Motor neuron (in vitro differentiated cells): ENCODE results near the gene GET4. TPM values are rescaled to one million over a fixed set of nuclear protein-coding genes. Genes with fewer than 3 reads are reported as not detected.
"Not testable (repeated sequence)": the region's sequence is repeated elsewhere in the genome, so short reads cannot be mapped to it uniquely, and the experiment has no call there.

Source experiments
- ATAC-seq, 8 experiments: fragments of 200-7000 bp; cut with Tn5 transposase; replicated peaks in 6 of 8; 2 replicates each; pipeline ENCODE4 v1.8.0; 2021; ENCODE audit warnings: mild to moderate bottlenecking in 8 of 8, moderate library complexity in 8 of 8
- H3K27ac ChIP-seq, 2 donors: fragments of 250-450 bp; sonication (Bioruptor Pico); 2 replicates each; pipeline ENCODE4 v1.9.0; 2021; ENCODE audit warnings: antibody characterized with exemption in 2 of 2, mild to moderate bottlenecking in 2 of 2, moderate library complexity in 1 of 2
- H3K4me1 ChIP-seq, 2 donors: fragments of 250-450 bp; sonication (Bioruptor Pico); replicated peaks in 1 of 2; 2 replicates each; pipeline ENCODE4 v1.6.1; 2021; ENCODE audit warnings: antibody characterized with exemption in 2 of 2, mild to moderate bottlenecking in 2 of 2, moderate library complexity in 1 of 2
- H3K4me3 ChIP-seq, 5 donors: fragments of 250-450 bp; sonication (Bioruptor Pico); 2 replicates each; pipeline ENCODE4 v1.9.0; 2021; ENCODE audit warnings: antibody characterized with exemption in 5 of 5, mild to moderate bottlenecking in 5 of 5, moderate library complexity in 4 of 5
- WGBS, 10 experiments: fragments of 450-650 bp; shearing (Covaris generic); methylation state at CpG; one replicate each; pipeline ENCODE4 v1.0.0; 2022; 5-methylcytosine and 5-hydroxymethylcytosine counted together
- in situ Hi-C, 9 experiments: fragments of 400-800 bp; cut with MboI; loops; one replicate each; pipeline ENCODE4 v1.15.0; 2021; ENCODE audit warnings: low sequenced_read_pairs in 9 of 9, low pct_unique_long_range_greater_than_20kb in 2 of 9; ENCODE audit not compliant: unreplicated experiment in 9 of 9
- total RNA-seq, 8 experiments: library from RNA; unstranded; fragments of 300-600 nt; gene quantifications; 2 replicates each; pipeline versions ENCODE4 v1.2.3 to v1.2.4, GENCODE V29; 2022

Gene GET4
- total RNA-seq, 8 experiments from 2014 or later = 12.6 to 42.8 (median 27.5) TPM

DNA sequence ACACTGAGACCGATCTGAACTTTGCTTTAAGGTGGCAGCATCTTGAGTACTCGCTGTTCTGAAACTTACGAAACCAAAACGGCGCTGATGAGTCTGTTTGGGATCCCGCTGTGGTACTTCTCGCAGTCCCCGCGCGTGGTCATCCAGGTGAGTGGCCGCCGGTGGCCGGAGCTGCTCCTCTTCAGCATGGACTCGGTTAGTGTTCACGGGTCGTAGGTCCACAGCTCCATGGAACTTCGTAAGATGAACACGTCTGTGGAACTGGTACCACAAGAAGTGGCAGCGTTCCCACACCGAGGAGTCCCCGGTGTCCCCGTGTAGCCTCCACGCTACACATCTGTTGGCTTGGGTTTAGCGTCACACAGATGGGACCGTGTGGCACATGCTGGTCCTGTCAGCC lies 10.4 kb upstream of the GET4 start:
- no peak for ATAC-seq
- Histone ChIP-seq H3K4me1 (no peaks in the 10 kb centered on the region), H3K27ac (no peak overlapping the region), H3K4me3 (no peak overlapping the region)
- in situ Hi-C loops = no loop called here
- 79 to 100% (median 100%) methylated on average over 1 to 12 of the region's 25 CpGs; no CpG with 5 or more reads in 4 of the 10 experiments for WGBS, 10 experiments

DNA sequence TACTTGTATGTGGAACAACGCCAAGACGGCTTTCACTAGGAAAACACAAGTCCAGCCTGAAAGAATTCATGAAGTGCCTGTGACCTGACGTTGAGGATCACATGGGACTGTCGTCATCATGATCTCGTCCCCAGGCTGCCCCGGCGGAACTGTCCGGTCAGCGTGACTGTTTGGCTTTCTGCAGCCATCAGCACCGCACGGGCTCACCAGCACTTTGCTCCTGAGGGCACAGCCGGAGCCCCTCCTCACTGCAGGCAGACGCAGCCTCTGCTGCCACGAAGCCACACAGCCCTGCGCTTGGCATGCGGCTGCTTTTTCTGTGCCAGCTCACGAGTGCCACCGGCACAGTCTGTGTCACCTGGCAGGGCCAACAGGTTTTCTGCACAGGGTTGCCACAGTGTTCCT lies 9.4 kb upstream of the GET4 start:
- no peak overlapping the region for H3K27ac ChIP-seq
- no peak overlapping the region for H3K4me3 ChIP-seq
- WGBS, 10 experiments = 0 to 100% (median 100%) methylated on average over 1 to 5 of the region's 18 CpGs; no CpG with 5 or more reads in 5 of the 10 experiments
- H3K4me1 ChIP-seq = no peaks in the 10 kb centered on the region
- in situ Hi-C loops = no loop called here
- peak in 7 of 8 experiments; percentile 3 to 79 (median 25) for ATAC-seq

DNA sequence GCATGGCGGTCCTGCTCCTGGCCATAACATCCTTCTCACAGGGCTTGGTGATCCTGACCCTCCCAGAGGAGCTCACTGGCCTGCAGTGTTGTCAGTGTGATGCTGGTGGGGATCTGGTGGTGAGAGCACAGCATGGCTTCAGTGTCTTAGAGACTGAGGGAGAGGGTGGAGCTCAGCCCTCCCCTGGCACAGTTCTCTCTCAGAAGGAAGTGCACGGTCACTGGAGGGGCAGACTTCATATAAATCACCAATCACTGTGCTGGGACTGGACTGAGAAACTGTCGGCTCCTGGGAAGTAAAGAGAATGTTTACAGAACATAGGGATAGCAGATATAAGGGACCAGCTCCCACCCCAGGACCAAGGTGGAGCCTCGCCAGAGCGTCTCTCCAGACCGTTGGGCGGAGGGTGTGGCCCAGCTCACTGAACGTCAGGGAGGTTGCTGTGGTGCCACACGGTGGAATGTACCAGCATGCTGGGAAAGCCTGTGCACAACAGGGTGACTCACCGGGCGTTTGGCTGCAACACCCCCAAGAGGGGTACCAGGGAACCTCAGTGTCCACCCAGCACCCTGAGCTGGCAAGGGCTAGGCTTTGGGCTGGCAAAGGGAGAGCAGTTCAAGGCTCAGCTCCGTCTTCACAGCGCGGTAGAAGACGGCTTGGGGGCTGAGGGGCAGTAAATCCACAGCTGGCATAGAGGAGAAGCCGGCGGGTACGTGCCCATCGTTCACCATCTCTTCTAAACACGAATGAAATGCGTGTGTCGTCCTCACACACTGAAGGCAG lies 8.8 kb upstream of the GET4 start:
- H3K27ac ChIP-seq = no peak overlapping the region
- no peaks in the 10 kb centered on the region for H3K4me1 ChIP-seq
- peak; percentile 67 to 96 (median 88) for ATAC-seq
- 0 to 96% (median 70%) methylated on average over 1 to 8 of the region's 22 CpGs; no CpG with 5 or more reads in 4 of the 10 experiments for WGBS, 10 experiments
- H3K4me3 ChIP-seq = no peak overlapping the region
- in situ Hi-C loops = no loop called here

DNA sequence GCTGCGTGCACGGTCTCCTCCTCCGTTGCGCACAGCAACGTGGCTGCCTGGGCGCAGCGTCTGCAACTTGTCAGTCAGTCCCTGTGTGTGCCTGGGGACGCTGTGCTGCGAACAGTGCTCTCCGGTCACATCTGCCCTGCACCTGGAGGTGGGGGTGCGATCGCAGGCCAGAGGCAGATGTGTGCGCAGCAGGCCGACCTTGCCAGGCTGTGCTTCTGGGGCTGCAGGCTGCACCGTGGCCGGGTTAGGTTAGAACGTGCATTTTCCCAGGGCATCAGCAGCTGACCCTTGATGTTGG lies 8.2 kb upstream of the GET4 start:
- H3K27ac ChIP-seq = no peak overlapping the region
- H3K4me1 ChIP-seq = peaks cover 2 to 3% of the 10 kb centered on the region in 2 donors
- 20 to 92% methylated on average over 1 to 4 of the region's 17 CpGs; no CpG with 5 or more reads in 8 of the 10 experiments for WGBS, 10 experiments
- H3K4me3 ChIP-seq = no peak overlapping the region
- in situ Hi-C loops = no loop called here
- ATAC-seq = no peak

DNA sequence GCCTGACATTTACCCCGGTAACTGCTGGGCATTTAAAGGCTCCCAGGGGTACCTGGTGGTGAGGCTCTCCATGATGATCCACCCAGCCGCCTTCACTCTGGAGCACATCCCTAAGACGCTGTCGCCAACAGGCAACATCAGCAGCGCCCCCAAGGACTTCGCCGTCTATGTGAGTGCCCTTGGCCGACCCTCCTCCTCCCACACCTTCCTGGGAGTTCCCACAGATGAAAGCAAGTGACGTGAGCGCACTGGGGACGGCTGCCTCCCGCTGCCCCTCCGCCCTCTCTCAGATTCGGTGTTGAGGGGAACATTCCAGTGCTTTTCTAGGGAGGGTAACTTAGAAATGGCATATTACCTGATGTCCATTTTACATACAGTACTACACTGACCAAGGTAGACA lies 7.0 kb upstream of the GET4 start:
- ATAC-seq = no peak
- Histone ChIP-seq H3K27ac (no peak overlapping the region), H3K4me3 (no peak overlapping the region), H3K4me1 (peaks cover 12 to 13% of the 10 kb centered on the region in 2 donors)
- 83 to 100% (median 96%) methylated on average over 1 to 13 of the region's 14 CpGs; no CpG with 5 or more reads in 2 of the 10 experiments for WGBS, 10 experiments
- in situ Hi-C loops = no loop called here

DNA sequence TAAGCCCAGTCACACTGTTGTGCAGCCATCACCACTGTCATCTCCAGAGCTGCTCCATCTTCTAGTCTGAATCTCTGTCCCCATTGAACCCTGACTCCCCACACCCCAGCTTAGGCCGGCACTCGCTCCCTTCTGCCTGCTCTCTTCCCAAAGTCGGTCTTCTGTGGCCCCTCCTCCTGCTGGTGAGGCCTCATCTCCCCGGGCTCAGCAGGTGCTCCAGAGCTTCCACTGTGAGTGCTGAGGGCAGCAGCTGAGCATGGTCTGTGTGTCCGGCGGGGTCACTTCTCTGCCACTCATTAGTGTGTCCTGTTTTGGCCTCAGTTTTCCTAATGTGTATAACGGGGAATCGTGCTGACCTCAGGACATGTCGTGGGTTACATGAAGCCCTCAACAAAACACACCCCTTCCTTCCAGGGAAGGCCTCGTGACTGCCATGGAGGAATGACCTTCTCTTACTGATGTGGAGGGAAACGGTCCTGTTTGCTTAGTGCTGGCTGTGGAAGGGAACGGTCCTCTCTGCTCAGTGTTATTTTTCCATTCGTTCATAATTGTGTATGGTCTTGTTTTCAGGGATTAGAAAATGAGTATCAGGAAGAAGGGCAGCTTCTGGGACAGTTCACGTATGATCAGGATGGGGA lies 4.3 kb upstream of the GET4 start:
- no peak overlapping the region for H3K27ac ChIP-seq
- 50 to 100% (median 93%) methylated on average over 1 to 6 of the region's 14 CpGs; no CpG with 5 or more reads in 2 of the 10 experiments for WGBS, 10 experiments
- no peak overlapping the region for H3K4me3 ChIP-seq
- in situ Hi-C loops = no loop called here
- ATAC-seq = no peak
- H3K4me1 ChIP-seq = peaks cover 18 to 29% of the 10 kb centered on the region in 2 donors

DNA sequence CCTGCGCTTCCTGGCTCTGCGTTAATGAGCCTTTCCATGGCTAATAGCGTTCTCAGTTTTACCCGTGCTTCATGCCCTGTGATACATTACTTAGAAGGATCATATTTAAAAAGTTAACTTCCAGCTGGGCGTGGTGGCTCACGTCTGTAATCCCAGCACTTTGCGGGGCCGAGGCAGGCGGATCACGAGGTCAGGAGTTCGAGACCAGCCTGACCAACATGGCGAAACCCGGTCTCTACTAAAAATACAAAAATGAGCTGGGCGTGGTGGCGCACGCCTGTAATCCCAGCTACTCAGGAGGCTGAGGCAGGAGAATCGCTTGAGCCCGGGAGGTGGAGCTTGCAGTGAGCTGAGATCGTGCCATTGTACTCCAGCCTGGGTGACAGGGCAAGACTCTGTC lies 3.7 kb upstream of the GET4 start:
- 80 to 100% (median 95%) methylated on average over 1 to 7 of the region's 19 CpGs; no CpG with 5 or more reads in 6 of the 10 experiments for WGBS, 10 experiments
- in situ Hi-C loops, ATAC-seq, H3K4me3 ChIP-seq: not testable (repeated sequence)
- H3K4me1 ChIP-seq = peaks cover 18 to 29% of the 10 kb centered on the region in 2 donors
- peak overlapping the region in 1 of 2 donors; percentile 58 for H3K27ac ChIP-seq

DNA sequence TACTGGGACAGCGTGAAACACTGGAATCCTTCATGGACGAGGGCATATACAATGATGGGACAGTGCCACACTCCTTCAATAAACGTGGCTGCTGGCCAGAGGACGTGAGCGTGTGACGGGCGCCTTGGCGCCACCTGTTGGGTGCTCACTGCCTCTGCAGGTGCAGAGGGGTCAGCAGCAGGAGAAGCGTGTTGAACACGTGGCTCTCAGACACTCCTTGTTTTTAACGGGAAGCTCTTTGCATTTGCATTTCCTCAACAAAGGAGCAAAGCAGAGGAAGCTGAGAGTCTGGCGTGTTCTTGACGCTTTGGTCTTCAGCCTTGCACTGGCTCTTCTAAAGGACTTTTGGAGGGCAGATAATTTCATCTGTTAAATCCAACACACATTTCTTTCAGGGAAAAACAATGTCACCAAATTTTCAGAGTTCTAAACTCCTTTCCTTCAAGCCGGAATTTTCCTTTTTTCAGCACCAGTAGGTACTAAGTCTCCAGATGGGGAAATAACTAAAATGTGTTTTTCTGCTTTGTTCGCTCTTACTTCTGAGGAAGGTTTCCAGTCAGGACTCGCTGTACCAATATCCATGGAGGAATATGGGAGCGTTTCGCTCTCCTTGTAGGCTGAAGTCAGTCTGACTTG lies 2.9 kb upstream of the GET4 start:
- H3K4me3 ChIP-seq = no peak overlapping the region
- peaks cover 22 to 31% of the 10 kb centered on the region in 2 donors for H3K4me1 ChIP-seq
- ATAC-seq = peak; percentile 26 to 55 (median 42)
- in situ Hi-C loops = no loop called here
- 8 to 90% (median 42%) methylated on average over 2 to 13 of the region's 18 CpGs; no CpG with 5 or more reads in 1 of the 10 experiments for WGBS, 10 experiments
- peak overlapping the region; percentile 38 to 86 for H3K27ac ChIP-seq

DNA sequence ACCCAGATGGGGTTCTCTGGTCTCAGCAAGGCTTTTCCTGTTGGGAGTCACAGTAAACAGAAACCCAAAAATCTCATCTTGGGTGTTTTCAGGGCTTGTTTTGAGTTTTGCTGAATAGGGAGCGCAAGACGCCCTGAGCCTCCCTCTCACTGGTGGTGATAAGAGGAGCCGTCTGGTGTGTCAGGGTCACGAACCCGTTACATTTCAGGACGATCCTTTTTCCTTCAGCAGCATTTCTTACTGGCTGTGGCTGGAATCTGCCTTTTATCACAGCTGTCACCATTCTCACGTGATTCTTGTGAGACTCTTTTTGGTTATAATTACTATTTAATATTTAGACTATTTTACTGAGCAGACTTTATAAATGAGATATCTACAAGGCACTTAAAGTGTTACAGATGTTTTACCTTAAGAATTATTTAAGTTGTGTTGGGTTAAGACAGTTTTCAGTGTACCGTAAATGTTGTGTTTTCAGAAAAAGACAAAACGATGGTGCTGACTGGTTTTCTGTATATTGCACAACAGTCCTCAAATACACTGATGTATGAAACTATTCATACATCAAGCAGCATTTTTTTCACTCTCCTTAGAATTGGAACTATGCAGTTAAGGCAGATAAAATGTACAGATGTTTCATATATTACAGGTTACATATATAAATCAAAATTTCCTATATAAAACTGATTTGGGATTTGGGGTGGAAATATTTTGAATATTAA lies 2.2 kb upstream of the GET4 start:
- Histone ChIP-seq H3K4me3 (no peak overlapping the region), H3K27ac (peak overlapping the region; percentile 38 to 86), H3K4me1 (peaks cover 25 to 34% of the 10 kb centered on the region in 2 donors)
- in situ Hi-C loops = no loop called here
- 51 to 95% (median 72%) methylated on average over 3 to 9 of the region's 9 CpGs for WGBS, 10 experiments
- ATAC-seq = no peak

DNA sequence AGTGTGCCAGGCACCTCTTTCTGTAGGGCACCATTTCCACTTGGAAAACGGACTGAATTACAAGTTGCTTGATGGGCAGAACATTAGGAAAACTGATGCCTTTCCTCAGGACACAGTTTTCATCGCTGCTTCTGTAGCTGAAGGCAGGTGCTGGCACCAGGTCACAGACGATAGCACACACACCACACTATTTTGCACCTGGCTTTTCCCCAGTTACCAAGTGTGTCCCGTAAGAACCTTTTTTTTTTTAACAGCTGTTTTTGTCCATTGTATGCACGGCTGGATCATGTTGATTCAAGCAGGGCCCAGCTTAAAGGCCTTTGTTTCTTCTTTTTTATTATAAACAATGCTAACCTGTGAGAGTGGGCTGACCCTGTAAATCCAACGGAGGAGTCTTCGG lies 1.3 kb upstream of the GET4 start:
- WGBS, 10 experiments = 79 to 100% (median 92%) methylated on average over 1 to 6 of the region's 7 CpGs; no CpG with 5 or more reads in 2 of the 10 experiments
- Histone ChIP-seq H3K27ac (peak overlapping the region in 1 of 2 donors; percentile 85), H3K4me1 (peaks cover 25 to 34% of the 10 kb centered on the region in 2 donors), H3K4me3 (no peak overlapping the region)
- in situ Hi-C loops = no loop called here
- ATAC-seq = no peak

DNA sequence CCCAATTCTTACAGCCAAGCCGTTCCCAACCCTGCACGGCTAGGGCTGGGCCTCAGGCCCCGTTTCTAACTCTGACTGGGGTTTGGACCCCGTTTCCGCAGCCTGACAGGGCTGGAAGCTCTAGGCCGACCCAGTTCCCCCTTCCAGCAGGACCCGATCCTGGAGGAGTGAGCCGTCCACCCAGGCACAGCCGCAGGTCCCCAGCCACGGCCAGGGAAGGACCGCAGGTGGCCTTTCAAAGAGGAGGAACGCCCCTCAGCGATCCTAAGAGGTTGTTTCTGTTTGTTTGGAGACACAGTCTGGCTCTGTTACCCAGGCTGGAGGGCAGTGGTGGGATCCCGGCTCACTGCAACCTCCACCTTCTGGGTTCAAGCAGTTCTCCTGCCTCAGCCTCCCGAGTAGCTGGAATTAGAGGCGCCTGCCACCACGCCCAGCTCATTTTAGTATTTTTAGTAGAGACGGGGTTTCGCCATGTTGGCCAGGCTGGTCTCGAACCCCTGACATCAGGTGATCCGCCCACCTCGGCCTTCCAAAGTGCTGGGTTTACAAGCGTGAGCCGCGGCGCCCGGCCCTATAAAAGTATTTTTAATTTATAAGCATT lies 778 bp upstream of the GET4 start:
- peak overlapping the region in 3 of 5 donors; percentile 9 to 15 (median 13) for H3K4me3 ChIP-seq
- in situ Hi-C loops = no loop called here
- WGBS, 10 experiments = 28 to 100% (median 86%) methylated on average over 1 to 12 of the region's 27 CpGs; no CpG with 5 or more reads in 2 of the 10 experiments

DNA sequence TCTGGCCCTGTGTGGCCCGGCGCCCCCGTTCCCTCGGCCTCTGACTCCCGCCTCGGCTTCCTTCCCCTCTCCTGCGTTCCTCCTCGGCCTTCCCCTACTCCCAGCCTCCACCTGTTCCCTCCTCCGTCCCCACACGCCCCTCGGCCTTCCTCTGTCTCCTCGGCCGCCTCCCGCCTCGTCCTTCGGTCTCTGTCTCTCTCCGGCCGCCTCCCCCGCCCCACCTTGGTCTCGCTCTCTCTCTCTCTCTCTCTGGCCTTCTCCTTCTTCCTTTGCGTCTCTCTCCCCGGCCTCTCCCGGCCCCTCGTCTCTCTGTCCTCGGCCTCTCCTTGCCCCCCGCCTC lies 588 bp downstream of the GET4 start:
- Histone ChIP-seq H3K27ac (peak overlapping the region; percentile 95 to 97), H3K4me1 (peaks cover 25 to 34% of the 10 kb centered on the region in 2 donors), H3K4me3 (peak overlapping the region; percentile 78 to 95 (median 87))
- in situ Hi-C loops = no loop called here
- ATAC-seq = peak in 7 of 8 experiments; percentile 15 to 47 (median 32)
- no CpG with 5 or more reads among the region's 26 CpGs for WGBS, 10 experiments

More for the DNA sequence above, 778 bp upstream of the GET4 start:
- Histone ChIP-seq H3K27ac (peak overlapping the region; percentile 81 to 85), H3K4me1 (peaks cover 25 to 34% of the 10 kb centered on the region in 2 donors)
- ATAC-seq = no peak
